ENCODE data around the gene ATXN2.
A peak's percentile ranks its signal among the peaks of the same experiment; 100 is the strongest.
"Not testable (repeated sequence)": the region's sequence is repeated elsewhere in the genome, so short reads cannot be mapped to it uniquely, and the experiment has no call there.

The ATXN2 gene

DNA sequence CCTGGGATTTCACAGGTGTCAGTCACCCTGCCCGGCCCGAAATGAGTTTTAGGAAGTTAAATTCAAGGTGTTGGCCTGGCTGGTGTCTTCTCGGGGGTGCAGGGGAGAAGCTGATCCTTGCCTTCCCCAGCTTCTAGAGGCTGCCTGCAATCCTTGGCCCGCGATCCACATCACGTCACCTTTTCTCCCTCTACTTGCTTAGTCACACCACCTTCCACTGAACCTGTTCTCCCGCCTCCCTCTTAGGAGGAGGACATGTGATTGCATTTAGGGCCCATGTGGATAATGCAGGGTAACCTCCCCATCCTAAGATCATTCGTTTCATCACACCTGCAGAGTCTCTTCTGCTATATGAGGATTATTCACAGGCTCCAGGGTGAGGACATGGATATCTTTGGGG is 25.4 kb upstream of the ATXN2 start:
- Histone ChIP-seq H3K4me3 (ENCODE audit: low read length) (no peak overlapping the region), H3K9ac (ENCODE audit: low read depth, low read length) (no peak overlapping the region), H3K27me3 (ENCODE audit: insufficient read depth, low read length) (no peaks in the 10 kb centered on the region), H3K36me3 (ENCODE audit: insufficient read depth, low read length) (no peaks in the 10 kb centered on the region), H3K9me3 (ENCODE audit: insufficient read depth, low read depth, low read length) (no peaks in the 10 kb centered on the region), H3K27ac (ENCODE audit: low read depth, low read length) (no peak overlapping the region), H3K4me1 (ENCODE audit: insufficient read depth, low read length) (no peaks in the 10 kb centered on the region)
- 87% methylated on average over 7 of the region's 8 CpGs for WGBS

- H3K4me1 ChIP-seq (ENCODE audit: insufficient read depth, low read length); H3K27me3 ChIP-seq (ENCODE audit: insufficient read depth, low read length); H3K27ac ChIP-seq (ENCODE audit: low read depth, low read length); H3K9me3 ChIP-seq (ENCODE audit: insufficient read depth, low read depth, low read length); H3K4me3 ChIP-seq (ENCODE audit: low read length); H3K9ac ChIP-seq (ENCODE audit: low read depth, low read length); H3K36me3 ChIP-seq (ENCODE audit: insufficient read depth, low read length): not testable (repeated sequence)
- WGBS = 94% methylated on average over 10 of the region's 10 CpGs
Observed at GRCh38 chr12:111617841-111618240, 18.7 kb upstream of the ATXN2 start.

- H3K4me1 ChIP-seq (ENCODE audit: insufficient read depth, low read length) = no peaks in the 10 kb centered on the region
Observed at GRCh38 chr12:111616177-111616623, 17.1 kb upstream of the ATXN2 start.

GRCh38 chr12:111607239-111607638 is 8.1 kb upstream of the ATXN2 start:
- H3K9me3 ChIP-seq (ENCODE audit: insufficient read depth, low read depth, low read length) = no peaks in the 10 kb centered on the region
- no peak overlapping the region for H3K9ac ChIP-seq (ENCODE audit: low read depth, low read length)
- H3K4me3 ChIP-seq (ENCODE audit: low read length) = no peak overlapping the region
- no peaks in the 10 kb centered on the region for H3K36me3 ChIP-seq (ENCODE audit: insufficient read depth, low read length)
- no peak overlapping the region for H3K27ac ChIP-seq (ENCODE audit: low read depth, low read length)
- WGBS = 95% methylated on average over 2 of the region's 3 CpGs
- H3K4me1 ChIP-seq (ENCODE audit: insufficient read depth, low read length) = no peaks in the 10 kb centered on the region
- H3K27me3 ChIP-seq (ENCODE audit: insufficient read depth, low read length) = no peaks in the 10 kb centered on the region

More at GRCh38 chr12:111616177-111616623, 17.1 kb upstream of the ATXN2 start:
- Histone ChIP-seq H3K4me3 (ENCODE audit: low read length) (no peak overlapping the region), H3K27me3 (ENCODE audit: insufficient read depth, low read length) (no peaks in the 10 kb centered on the region), H3K9me3 (ENCODE audit: insufficient read depth, low read depth, low read length) (no peaks in the 10 kb centered on the region), H3K27ac (ENCODE audit: low read depth, low read length) (no peak overlapping the region), H3K9ac (ENCODE audit: low read depth, low read length) (no peak overlapping the region), H3K36me3 (ENCODE audit: insufficient read depth, low read length) (no peaks in the 10 kb centered on the region)
- 95% methylated on average over 7 of the region's 7 CpGs for WGBS

GRCh38 chr12:111606767-111607230 is 7.7 kb upstream of the ATXN2 start:
- 87% methylated on average over 3 of the region's 3 CpGs for WGBS
- H3K36me3 ChIP-seq (ENCODE audit: insufficient read depth, low read length) = no peaks in the 10 kb centered on the region
- no peak overlapping the region for H3K4me3 ChIP-seq (ENCODE audit: low read length)
- no peak overlapping the region for H3K27ac ChIP-seq (ENCODE audit: low read depth, low read length)
- no peaks in the 10 kb centered on the region for H3K27me3 ChIP-seq (ENCODE audit: insufficient read depth, low read length)
- H3K9ac ChIP-seq (ENCODE audit: low read depth, low read length) = no peak overlapping the region
- no peaks in the 10 kb centered on the region for H3K9me3 ChIP-seq (ENCODE audit: insufficient read depth, low read depth, low read length)
- no peaks in the 10 kb centered on the region for H3K4me1 ChIP-seq (ENCODE audit: insufficient read depth, low read length)

DNA sequence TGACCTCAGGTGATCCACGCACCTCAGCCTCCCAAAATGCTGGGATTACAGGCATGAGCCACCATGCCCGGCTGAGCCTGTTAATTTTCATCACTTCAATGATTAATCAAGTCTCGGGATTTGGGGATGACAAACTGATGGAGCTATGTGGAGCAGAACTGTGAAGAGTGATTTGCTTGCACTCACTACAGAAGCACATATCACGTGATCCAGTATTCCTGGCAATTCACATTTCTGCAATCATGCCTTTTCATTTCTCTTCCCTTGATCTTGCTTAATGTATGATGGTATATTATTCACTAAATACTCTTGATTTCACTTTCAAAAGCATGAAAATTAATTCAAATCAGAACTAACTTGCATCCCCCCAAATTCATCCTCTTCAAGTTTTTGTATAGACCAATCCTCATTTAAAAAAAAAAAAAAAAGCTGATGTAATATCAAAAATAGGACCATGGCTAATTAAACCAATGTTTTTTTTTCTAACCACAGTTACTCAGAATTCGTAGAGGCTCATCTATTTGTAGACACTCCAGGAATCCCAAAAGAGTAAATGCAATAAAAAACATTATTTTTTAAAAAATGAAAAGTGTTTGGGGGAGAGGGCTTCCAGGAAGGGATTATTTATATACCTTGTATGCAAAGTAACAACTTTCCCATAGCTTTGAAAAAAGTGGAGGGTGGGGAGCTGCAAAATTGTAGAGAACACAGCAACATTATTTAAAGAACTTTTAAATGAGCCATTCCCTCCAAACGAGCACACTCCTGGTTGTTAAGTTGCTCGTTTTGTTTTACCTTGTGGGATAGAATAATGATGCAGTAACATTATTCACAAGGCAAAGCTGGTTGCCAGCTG is 7.0 kb upstream of the ATXN2 start:
- no peaks in the 10 kb centered on the region for H3K4me1 ChIP-seq (ENCODE audit: insufficient read depth, low read length)
- H3K9me3 ChIP-seq (ENCODE audit: insufficient read depth, low read depth, low read length) = no peaks in the 10 kb centered on the region
- H3K36me3 ChIP-seq (ENCODE audit: insufficient read depth, low read length) = no peaks in the 10 kb centered on the region
- H3K4me3 ChIP-seq (ENCODE audit: low read length) = no peak overlapping the region
- H3K27me3 ChIP-seq (ENCODE audit: insufficient read depth, low read length) = no peaks in the 10 kb centered on the region
- H3K9ac ChIP-seq (ENCODE audit: low read depth, low read length) = no peak overlapping the region
- no peak overlapping the region for H3K27ac ChIP-seq (ENCODE audit: low read depth, low read length)
- WGBS = 88% methylated on average over 3 of the region's 7 CpGs

GRCh38 chr12:111602857-111603256 is 3.7 kb upstream of the ATXN2 start:
- not testable (repeated sequence) for H3K27me3 ChIP-seq (ENCODE audit: insufficient read depth, low read length); H3K9me3 ChIP-seq (ENCODE audit: insufficient read depth, low read depth, low read length); H3K4me3 ChIP-seq (ENCODE audit: low read length); H3K9ac ChIP-seq (ENCODE audit: low read depth, low read length); H3K27ac ChIP-seq (ENCODE audit: low read depth, low read length); H3K4me1 ChIP-seq (ENCODE audit: insufficient read depth, low read length); H3K36me3 ChIP-seq (ENCODE audit: insufficient read depth, low read length)
- WGBS = 96% methylated on average over 10 of the region's 11 CpGs

GRCh38 chr12:111602348-111602747 is 3.2 kb upstream of the ATXN2 start:
- no peak overlapping the region for H3K27ac ChIP-seq (ENCODE audit: low read depth, low read length)
- H3K4me3 ChIP-seq (ENCODE audit: low read length) = no peak overlapping the region

GRCh38 chr12:111600986-111601385 is 1.9 kb upstream of the ATXN2 start:
- peaks cover 13% of the 10 kb centered on the region for H3K4me1 ChIP-seq (ENCODE audit: insufficient read depth, low read length)
- not testable (repeated sequence) for H3K27me3 ChIP-seq (ENCODE audit: insufficient read depth, low read length); H3K9me3 ChIP-seq (ENCODE audit: insufficient read depth, low read depth, low read length); H3K27ac ChIP-seq (ENCODE audit: low read depth, low read length); H3K4me3 ChIP-seq (ENCODE audit: low read length); H3K9ac ChIP-seq (ENCODE audit: low read depth, low read length); H3K36me3 ChIP-seq (ENCODE audit: insufficient read depth, low read length)
- WGBS = 97% methylated on average over 12 of the region's 12 CpGs

More at GRCh38 chr12:111602348-111602747, 3.2 kb upstream of the ATXN2 start:
- WGBS = 92% methylated on average over 2 of the region's 2 CpGs
- Histone ChIP-seq H3K4me1 (ENCODE audit: insufficient read depth, low read length) (peaks cover 5% of the 10 kb centered on the region; the same call in 1 of the 2 replicates), H3K36me3 (ENCODE audit: insufficient read depth, low read length) (no peaks in the 10 kb centered on the region), H3K9ac (ENCODE audit: low read depth, low read length) (no peak overlapping the region), H3K9me3 (ENCODE audit: insufficient read depth, low read depth, low read length) (no peaks in the 10 kb centered on the region), H3K27me3 (ENCODE audit: insufficient read depth, low read length) (no peaks in the 10 kb centered on the region)

- Histone ChIP-seq H3K9me3 (ENCODE audit: insufficient read depth, low read depth, low read length) (no peaks in the 10 kb centered on the region), H3K27me3 (ENCODE audit: insufficient read depth, low read length) (no peaks in the 10 kb centered on the region), H3K27ac (ENCODE audit: low read depth, low read length) (peak overlapping the region; percentile 97; the same call in 1 of the 2 replicates), H3K4me1 (ENCODE audit: insufficient read depth, low read length) (peaks cover 17% of the 10 kb centered on the region), H3K4me3 (ENCODE audit: low read length) (peak overlapping the region; percentile 94), H3K36me3 (ENCODE audit: insufficient read depth, low read length) (no peaks in the 10 kb centered on the region), H3K9ac (ENCODE audit: low read depth, low read length) (peak overlapping the region; percentile 97)
- WGBS = 37% methylated on average over 5 of the region's 5 CpGs
Observed at GRCh38 chr12:111600205-111600642, 1.1 kb upstream of the ATXN2 start.

- Histone ChIP-seq H3K9me3 (ENCODE audit: insufficient read depth, low read depth, low read length) (no peaks in the 10 kb centered on the region), H3K27ac (ENCODE audit: low read depth, low read length) (peak overlapping the region; percentile 97), H3K36me3 (ENCODE audit: insufficient read depth, low read length) (no peaks in the 10 kb centered on the region), H3K4me3 (ENCODE audit: low read length) (peak overlapping the region; percentile 94), H3K9ac (ENCODE audit: low read depth, low read length) (peak overlapping the region; percentile 97), H3K27me3 (ENCODE audit: insufficient read depth, low read length) (no peaks in the 10 kb centered on the region), H3K4me1 (ENCODE audit: insufficient read depth, low read length) (peaks cover 23% of the 10 kb centered on the region)
- WGBS = 1% methylated on average over 54 of the region's 56 CpGs
Observed at GRCh38 chr12:111599453-111600204, 514 bp upstream of the ATXN2 start.
